ENCODE results near the gene FICD.

Gene FICD

GRCh38 chr12:108495823-108496579 lies 19.1 kb upstream of the FICD start:
- no peak overlapping the region for H3K4me3 Mint-ChIP-seq
- no peaks in the 10 kb centered on the region for H3K36me3 Mint-ChIP-seq (ENCODE audit: low read depth)
- no peaks in the 10 kb centered on the region for H3K9me3 Mint-ChIP-seq
- H3K4me1 Mint-ChIP-seq: no peaks in the 10 kb centered on the region
- H3K27me3 Mint-ChIP-seq (ENCODE audit: low read depth): peaks cover 17% of the 10 kb centered on the region
- no peak overlapping the region for H3K27ac Mint-ChIP-seq
- TF ChIP-seq, protein P1, sequence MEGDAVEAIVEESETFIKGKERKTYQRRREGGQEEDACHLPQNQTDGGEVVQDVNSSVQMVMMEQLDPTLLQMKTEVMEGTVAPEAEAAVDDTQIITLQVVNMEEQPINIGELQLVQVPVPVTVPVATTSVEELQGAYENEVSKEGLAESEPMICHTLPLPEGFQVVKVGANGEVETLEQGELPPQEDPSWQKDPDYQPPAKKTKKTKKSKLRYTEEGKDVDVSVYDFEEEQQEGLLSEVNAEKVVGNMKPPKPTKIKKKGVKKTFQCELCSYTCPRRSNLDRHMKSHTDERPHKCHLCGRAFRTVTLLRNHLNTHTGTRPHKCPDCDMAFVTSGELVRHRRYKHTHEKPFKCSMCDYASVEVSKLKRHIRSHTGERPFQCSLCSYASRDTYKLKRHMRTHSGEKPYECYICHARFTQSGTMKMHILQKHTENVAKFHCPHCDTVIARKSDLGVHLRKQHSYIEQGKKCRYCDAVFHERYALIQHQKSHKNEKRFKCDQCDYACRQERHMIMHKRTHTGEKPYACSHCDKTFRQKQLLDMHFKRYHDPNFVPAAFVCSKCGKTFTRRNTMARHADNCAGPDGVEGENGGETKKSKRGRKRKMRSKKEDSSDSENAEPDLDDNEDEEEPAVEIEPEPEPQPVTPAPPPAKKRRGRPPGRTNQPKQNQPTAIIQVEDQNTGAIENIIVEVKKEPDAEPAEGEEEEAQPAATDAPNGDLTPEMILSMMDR (IDR thresholded peaks at IDR 0.05; ENCODE audit: unreplicated experiment in 3 of 3): no peak

- TF ChIP-seq, protein P1 (IDR thresholded peaks at IDR 0.05; ENCODE audit: unreplicated experiment in 3 of 3): no peak
- Mint-ChIP-seq H3K9me3 (peaks cover 8% of the 10 kb centered on the region), H3K36me3 (ENCODE audit: low read depth) (no peaks in the 10 kb centered on the region)
Measured at GRCh38 chr12:108498136-108498535, 16.9 kb upstream of the FICD start.

GRCh38 chr12:108502922-108503321 lies 12.2 kb upstream of the FICD start:
- H3K4me1 Mint-ChIP-seq: no peaks in the 10 kb centered on the region
- no peak overlapping the region for H3K4me3 Mint-ChIP-seq
- TF ChIP-seq, protein P1 (IDR thresholded peaks at IDR 0.05; ENCODE audit: unreplicated experiment in 3 of 3): no peak
- H3K27ac Mint-ChIP-seq: no peak overlapping the region
- no peaks in the 10 kb centered on the region for H3K36me3 Mint-ChIP-seq (ENCODE audit: low read depth)
- peaks cover 17% of the 10 kb centered on the region for H3K9me3 Mint-ChIP-seq
- H3K27me3 Mint-ChIP-seq (ENCODE audit: low read depth): peaks cover 26% of the 10 kb centered on the region

More at GRCh38 chr12:108498136-108498535, 16.9 kb upstream of the FICD start:
- no peak overlapping the region for H3K27ac Mint-ChIP-seq
- no peaks in the 10 kb centered on the region for H3K4me1 Mint-ChIP-seq
- no peak overlapping the region for H3K4me3 Mint-ChIP-seq
- peaks cover 25% of the 10 kb centered on the region for H3K27me3 Mint-ChIP-seq (ENCODE audit: low read depth)

DNA sequence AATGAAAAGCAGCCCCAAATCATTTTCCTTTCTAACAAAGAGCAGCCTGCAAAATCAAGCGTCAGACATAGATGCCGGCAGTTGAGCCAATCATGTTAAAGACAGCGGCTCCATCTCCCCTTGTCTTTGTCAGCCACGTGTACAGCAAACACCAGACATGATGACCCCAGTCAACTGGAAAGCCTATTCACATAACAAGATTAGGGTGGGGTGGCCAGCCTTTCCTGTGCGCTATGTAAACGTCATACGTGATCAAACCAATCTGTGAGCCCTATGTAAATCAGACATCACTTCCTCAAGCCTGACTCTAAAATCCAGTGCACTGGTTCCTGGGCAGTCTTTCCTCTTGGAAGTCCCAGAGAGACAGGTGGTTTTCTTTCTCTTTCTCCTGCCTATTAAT lies 9.9 kb upstream of the FICD start:
- Mint-ChIP-seq H3K36me3 (ENCODE audit: low read depth) (no peaks in the 10 kb centered on the region), H3K27ac (no peak overlapping the region), H3K9me3 (peaks cover 17% of the 10 kb centered on the region), H3K27me3 (ENCODE audit: low read depth) (peaks cover 21% of the 10 kb centered on the region), H3K4me3 (no peak overlapping the region), H3K4me1 (no peaks in the 10 kb centered on the region)
- TF ChIP-seq, protein P1 (IDR thresholded peaks at IDR 0.05; ENCODE audit: unreplicated experiment in 3 of 3): no peak

DNA sequence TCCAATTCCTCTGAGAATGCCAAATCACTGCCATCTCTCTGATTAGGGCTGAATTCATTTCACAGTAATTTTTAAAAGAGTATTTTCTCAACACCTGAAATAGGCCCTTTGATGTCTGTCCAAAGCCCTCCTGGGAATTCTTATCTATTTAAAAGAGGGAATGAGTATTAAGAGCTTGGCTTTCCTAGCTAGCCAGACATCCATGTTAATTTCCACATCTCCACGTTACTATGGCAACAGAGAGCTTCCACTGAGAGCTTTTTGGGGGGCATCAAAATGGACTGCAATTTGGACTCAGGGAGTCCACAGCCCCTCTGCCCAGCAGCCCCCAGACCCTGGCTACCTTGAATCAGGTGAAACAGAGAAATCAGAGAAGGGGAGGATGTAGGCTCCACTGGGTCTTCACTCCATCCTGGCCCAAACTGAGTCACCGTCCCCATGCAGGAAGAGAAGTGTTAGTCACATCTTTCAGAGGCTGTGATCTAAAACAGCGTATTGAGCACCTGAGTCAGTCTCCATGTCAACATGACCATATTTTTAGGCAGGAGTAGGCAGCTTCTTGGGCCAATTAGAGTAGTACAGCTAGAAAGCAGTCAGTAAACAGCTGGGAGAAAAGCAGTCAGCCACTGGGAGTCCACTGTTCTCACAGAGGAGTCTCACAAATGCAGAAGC lies 7.0 kb upstream of the FICD start:
- Mint-ChIP-seq H3K4me1 (peaks cover 7% of the 10 kb centered on the region), H3K27ac (no peak overlapping the region), H3K27me3 (ENCODE audit: low read depth) (peaks cover 12% of the 10 kb centered on the region), H3K36me3 (ENCODE audit: low read depth) (no peaks in the 10 kb centered on the region), H3K4me3 (no peak overlapping the region), H3K9me3 (peaks cover 9% of the 10 kb centered on the region)
- TF ChIP-seq, protein P1 (IDR thresholded peaks at IDR 0.05; ENCODE audit: unreplicated experiment in 3 of 3): no peak

All from nephron (organoid).